Left colon (tissue), 2 donors: Measurements from ENCODE around the gene NPHS1. TPM values are rescaled to one million over a fixed set of nuclear protein-coding genes. Genes with fewer than 3 reads are reported as not detected.
"Not testable (repeated sequence)": the region's sequence is repeated elsewhere in the genome, so short reads cannot be mapped to it uniquely, and the experiment has no call there.

Experiments used
- ATAC-seq: fragments of 200-7000 bp; cut with Tn5 transposase; one replicate; pipeline ENCODE4 v1.9.1; 2020; ENCODE audit warnings: mild to moderate bottlenecking, moderate library complexity
- DNase-seq, 2 donors: peaks; one replicate each; pipeline ENCODE4 v3.0.0-alpha.2; 2020
- intact Hi-C, 2 donors: fragments of 100-400 bp; cut with DNase I in 1 of 2; cut with micrococcal nuclease in 1 of 2; formaldehyde crosslinking; loops; one replicate each; pipeline versions ENCODE4 v1.11.2 to v1.14.0; 2022; cut with DNase I, micrococcal nuclease
- total RNA-seq, 2 donors: library from RNA; stranded (reverse); fragmentation: NEBNext Ultra II Directional; extraction: Animal tissue kit (Norgen Biotek cat#: 25700); gene quantifications; one replicate each; pipeline ENCODE4 v1.2.1, GENCODE V29; 2021
- donor health status: DM: no; HTN: no; CAD: no.
- donor health status: DM: yes; HTN: yes; CAD: no.

Gene NPHS1
- total RNA-seq, 2 donors from 2014 or later: not detected

GRCh38 chr19:35795564-35795963 lies 56.7 kb downstream of the NPHS1 start:
- DNase-seq, intact Hi-C loops, ATAC-seq: not testable (repeated sequence)

GRCh38 chr19:35793381-35794165 lies 58.7 kb downstream of the NPHS1 start:
- intact Hi-C loops: no loop called here
- ATAC-seq: peak; percentile 45
- DNase-seq: no peak

GRCh38 chr19:35792888-35793287 lies 59.4 kb downstream of the NPHS1 start:
- no peak for DNase-seq
- intact Hi-C loops: no loop called here
- no peak for ATAC-seq

GRCh38 chr19:35792312-35792711 lies 60.0 kb downstream of the NPHS1 start:
- no peak for ATAC-seq
- DNase-seq: no peak
- intact Hi-C loops: no loop called here

GRCh38 chr19:35791814-35792279 lies 60.5 kb downstream of the NPHS1 start:
- intact Hi-C loops: no loop called here
- ATAC-seq (no peak), DNase-seq (no peak)

GRCh38 chr19:35790981-35791813 lies 61.1 kb downstream of the NPHS1 start:
- intact Hi-C loops: no loop called here
- ATAC-seq (no peak), DNase-seq (no peak)

GRCh38 chr19:35789978-35790944 lies 62.0 kb downstream of the NPHS1 start:
- intact Hi-C loops: no loop called here
- ATAC-seq (no peak), DNase-seq (no peak)

- DNase-seq: no peak
- ATAC-seq: no peak
- intact Hi-C loops: no loop called here
Measured at GRCh38 chr19:35789195-35789977, 62.9 kb downstream of the NPHS1 start.

- intact Hi-C loops: no loop called here
- DNase-seq: no peak
Measured at GRCh38 chr19:35788205-35788960, 63.9 kb downstream of the NPHS1 start.

GRCh38 chr19:35787227-35787799 lies 65.0 kb downstream of the NPHS1 start:
- no peak for DNase-seq
- intact Hi-C loops: no loop called here
- ATAC-seq: no peak

More at GRCh38 chr19:35788205-35788960, 63.9 kb downstream of the NPHS1 start:
- no peak for ATAC-seq

GRCh38 chr19:35786299-35787160 lies 65.8 kb downstream of the NPHS1 start:
- intact Hi-C loops: no loop called here
- ATAC-seq (no peak), DNase-seq (no peak)

GRCh38 chr19:35785339-35785627 lies 67.0 kb downstream of the NPHS1 start:
- ATAC-seq: no peak
- intact Hi-C loops: no loop called here

GRCh38 chr19:35784503-35785338 lies 67.6 kb downstream of the NPHS1 start:
- no peak for ATAC-seq
- intact Hi-C loops: no loop called here

More at GRCh38 chr19:35785339-35785627, 67.0 kb downstream of the NPHS1 start:
- no peak for DNase-seq

GRCh38 chr19:35783469-35784434 lies 68.6 kb downstream of the NPHS1 start:
- intact Hi-C loops: no loop called here
- ATAC-seq: no peak

More at GRCh38 chr19:35784503-35785338, 67.6 kb downstream of the NPHS1 start:
- DNase-seq: no peak

More at GRCh38 chr19:35783469-35784434, 68.6 kb downstream of the NPHS1 start:
- DNase-seq: no peak
